H1 (cell line): ENCODE measurements around the gene CYB561D2. TPM values are rescaled to one million over a fixed set of nuclear protein-coding genes. Genes with fewer than 3 reads are reported as not detected.

Experiments
- CTBP2 ChIP-seq: IDR thresholded peaks from 2 replicates; pipeline ENCODE4 v1.7.0; 2011; ENCODE audit warnings: borderline replicate concordance, mild to moderate bottlenecking, moderate library complexity, mixed read lengths, low read length; ENCODE audit not compliant: insufficient read depth, insufficient read length
- MAFK ChIP-seq: IDR thresholded peaks from 2 replicates; pipeline ENCODE4 v1.6.1; 2012; ENCODE audit warnings: low read depth, mild to moderate bottlenecking, improper control_type of control experiment, low read length
- POU5F1 ChIP-seq: IDR thresholded peaks from 2 replicates; pipeline ENCODE4 v1.6.1; 2011; ENCODE audit warnings: low read depth, mild to moderate bottlenecking, low read length, moderate library complexity
- RNF2 ChIP-seq: fragments of 200-900, 300-1000 bp; sonication (generic); IDR thresholded peaks from 2 replicates; pipeline ENCODE4 v1.7.1; 2016; ENCODE audit warnings: borderline replicate concordance, low read depth, mild to moderate bottlenecking, antibody characterized with exemption, low read length; ENCODE audit not compliant: poor library complexity, severe bottlenecking; ENCODE audit errors: missing control alignments
- polyA plus RNA-seq, 7 experiments: library from polyadenylated mRNA; depleted of rRNA in 3 of 7; stranded (reverse) in 5 of 7; unstranded in 2 of 7; fragments of >200 nt in 5 of 7; fragments of 200-250 nt in 2 of 7; gene quantifications; 1 replicate in 5 of 7; 2 replicates in 1 of 7; 4 replicates in 1 of 7; pipeline versions ENCODE4 v1.2.1 to v1.2.3, GENCODE V29; 2011 to 2013; ENCODE audit warnings: missing spikeins in 2 of 7, mixed read lengths in 2 of 7
- total RNA-seq: library from RNA; stranded (reverse); fragmentation: NEBNext Ultra II Directional; extraction: Animal tissue kit (Norgen Biotek cat#: 25700); gene quantifications from 2 replicates; pipeline ENCODE4 v1.2.1, GENCODE V29; 2021

The CYB561D2 gene
- total and polyA plus RNA-seq, 2 of the 8 experiments (the other 6 are each of a cell fraction or from before 2014, with no cell fraction given): 9.8 to 34.0 TPM

GRCh38 chr3:50372349-50372748, 21.7 kb downstream of the CYB561D2 start (continued):
- TF ChIP-seq RNF2: no peak
- no peak for TF ChIP-seq POU5F1
- no peak for TF ChIP-seq MAFK
- TF ChIP-seq CTBP2: no peak
